Fibroblast of mammary gland (primary cell): ENCODE data around the gene BMPR1B.

Source experiments
- DNase-seq: peaks from one replicate; pipeline ENCODE4 v3.0.0-alpha.2; 2010; ENCODE audit warnings: low read depth
- H3K4me3 ChIP-seq: 2 replicates; pipeline ENCODE4 v1.5.1; 2011; ENCODE audit warnings: low read depth, mild to moderate bottlenecking, low read length, moderate library complexity; ENCODE audit not compliant: control insufficient read depth
- CTCF ChIP-seq: conservative IDR thresholded peaks from 2 replicates; pipeline ENCODE4 v1.5.1; 2011; ENCODE audit warnings: low read depth, low read length, inconsistent platforms; ENCODE audit not compliant: control insufficient read depth, insufficient read depth

Gene BMPR1B

GRCh38 chr4:94941706-94942105, 184.0 kb downstream of the BMPR1B start:
- DNase-seq = no peak
- H3K4me3 ChIP-seq = no peak overlapping the region
- TF ChIP-seq CTCF = no peak

DNA sequence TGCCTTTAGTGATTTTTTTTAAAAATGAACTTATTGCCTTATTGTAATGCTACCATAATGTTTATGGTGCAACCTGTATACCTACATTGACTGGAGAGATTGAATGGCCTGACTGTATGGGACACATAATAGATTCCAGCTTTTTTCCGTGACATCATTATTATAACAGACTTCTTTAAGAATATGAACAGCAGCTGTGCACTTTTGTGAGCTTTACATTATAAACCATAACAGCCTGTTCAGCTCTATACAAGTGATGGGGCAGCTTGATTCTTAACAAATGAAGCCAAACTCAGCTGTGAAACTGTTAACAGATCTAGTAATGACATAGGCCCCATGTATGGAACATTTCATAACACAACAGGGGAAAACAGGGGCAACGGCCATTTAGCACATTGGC, 187.0 kb downstream of the BMPR1B start:
- H3K4me3 ChIP-seq = no peak overlapping the region
- TF ChIP-seq CTCF = no peak
- no peak for DNase-seq

DNA sequence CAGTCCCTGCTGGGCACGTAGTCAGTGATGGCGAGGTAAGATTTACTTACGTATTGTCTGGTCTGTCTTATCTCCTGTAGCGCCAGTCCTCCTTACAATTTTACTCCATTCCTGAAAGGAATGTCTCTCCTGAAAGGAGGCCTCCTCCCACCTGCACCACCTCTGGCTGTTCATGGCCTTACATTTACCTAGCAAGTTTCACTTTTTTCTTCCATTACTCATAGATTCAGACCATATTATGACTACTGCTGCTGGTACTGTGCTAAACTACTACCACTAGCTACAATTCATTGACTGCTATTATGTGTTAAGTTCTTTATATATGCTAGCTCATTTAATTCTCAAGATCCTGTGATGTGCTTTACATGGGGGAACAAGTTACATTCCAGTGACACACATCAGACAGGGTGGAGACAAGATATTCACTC, 189.9 kb downstream of the BMPR1B start:
- DNase-seq = no peak
- TF ChIP-seq CTCF = no peak
- H3K4me3 ChIP-seq = no peak overlapping the region

- no peak for TF ChIP-seq CTCF
- no peak for DNase-seq
- no peak overlapping the region for H3K4me3 ChIP-seq
Measured at GRCh38 chr4:94954251-94954650, 196.5 kb downstream of the BMPR1B start.

DNA sequence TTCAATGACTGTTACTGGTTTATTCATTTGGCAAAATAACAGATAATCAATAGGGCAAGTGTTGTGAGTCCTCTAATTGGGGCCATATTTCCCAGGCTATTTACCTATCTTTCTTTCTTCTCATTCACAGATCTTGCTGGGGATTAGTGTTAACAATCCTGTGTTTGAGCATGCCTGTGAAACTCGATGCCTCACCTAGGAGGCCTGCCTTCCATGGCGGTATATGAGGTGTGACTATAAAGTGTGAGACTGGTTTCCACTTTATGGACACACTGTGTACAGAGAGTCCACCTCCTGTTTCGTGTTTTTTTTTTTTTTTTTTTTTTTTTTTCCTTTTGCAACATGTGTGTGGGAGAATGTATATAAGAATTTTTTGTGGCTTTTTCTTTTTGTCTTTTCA, 199.3 kb downstream of the BMPR1B start:
- TF ChIP-seq CTCF = no peak
- no peak overlapping the region for H3K4me3 ChIP-seq
- no peak for DNase-seq

GRCh38 chr4:94959307-94959706, 201.6 kb downstream of the BMPR1B start:
- TF ChIP-seq CTCF = no peak
- H3K4me3 ChIP-seq = no peak overlapping the region
- no peak for DNase-seq

DNA sequence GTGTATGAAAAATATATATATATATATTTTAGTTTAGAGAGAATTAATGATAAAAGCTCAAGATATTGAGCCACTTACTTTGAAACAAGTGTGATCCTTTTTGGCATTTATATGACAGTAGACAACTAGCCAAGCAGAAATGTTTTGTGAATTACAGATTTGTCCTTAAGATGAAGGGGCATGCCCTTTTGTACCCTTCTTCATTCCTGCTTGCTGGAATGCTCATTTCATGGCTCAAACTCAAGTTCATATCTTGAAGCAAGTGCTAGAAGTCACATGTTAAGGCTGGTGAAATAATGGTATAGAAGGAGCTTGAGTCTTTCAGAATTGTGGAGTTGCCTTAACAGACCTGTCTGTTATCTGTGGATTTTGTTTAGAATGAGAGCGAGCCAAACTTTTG, 203.0 kb downstream of the BMPR1B start:
- DNase-seq = peak; percentile 2
- no peak for TF ChIP-seq CTCF
- H3K4me3 ChIP-seq = no peak overlapping the region
